Uterus (tissue), 4 donors: ENCODE measurements around the gene TSGA10. TPM values are rescaled to one million over a fixed set of nuclear protein-coding genes. Genes with fewer than 3 reads are reported as not detected.
A peak's percentile ranks its signal among the peaks of the same experiment; 100 is the strongest.
"Not testable (repeated sequence)": the region's sequence is repeated elsewhere in the genome, so short reads cannot be mapped to it uniquely, and the experiment has no call there.

Source experiments
- DNase-seq, 2 donors: peaks; one replicate each; pipeline ENCODE4 v3.0.0-alpha.2; 2019 to 2020
- H3K27ac ChIP-seq, 2 donors: fragments of 200-600 bp; sonication (generic); 1 replicate in 1 of 2; 2 replicates in 1 of 2; pipeline ENCODE4 v1.5.1; 2016 to 2018
- H3K27me3 ChIP-seq, 2 donors: fragments of 200-600 bp; sonication (generic); one replicate each; pipeline ENCODE4 v1.5.1; 2018 to 2019; ENCODE audit warnings: control low read depth in 1 of 2
- H3K36me3 ChIP-seq, 2 donors: fragments of 200-600 bp; sonication (generic); one replicate each; pipeline ENCODE4 v1.5.1; 2019; ENCODE audit warnings: control low read depth in 1 of 2
- H3K4me1 ChIP-seq, 2 donors: fragments of 200-600 bp; sonication (generic); one replicate each; pipeline ENCODE4 v1.5.1; 2018 to 2019; ENCODE audit warnings: control low read depth in 1 of 2
- H3K4me3 ChIP-seq, 2 donors: fragments of 200-600 bp; sonication (generic); 1 replicate in 1 of 2; 2 replicates in 1 of 2; pipeline ENCODE4 v1.5.1; 2018 to 2019; ENCODE audit warnings: mild to moderate bottlenecking in 1 of 2
- H3K9me3 ChIP-seq, 2 donors: fragments of 200-600 bp; sonication (generic); one replicate each; pipeline ENCODE4 v1.5.1; 2019; ENCODE audit warnings: control low read depth in 1 of 2
- POLR2A ChIP-seq, 2 donors: fragments of 450-650 bp; IDR thresholded peaks; one replicate each; pipeline ENCODE4 v1.6.1; 2016; ENCODE audit warnings: antibody characterized with exemption in 2 of 2, mild to moderate bottlenecking in 1 of 2, moderate library complexity in 1 of 2
- intact Hi-C: fragments of 100-400 bp; cut with DNase I; formaldehyde crosslinking; loops from one replicate; pipeline ENCODE4 v1.15.1; 2023; ENCODE audit warnings: low total_unique reads
- total RNA-seq, 4 donors: library from RNA; depleted of rRNA in 3 of 4; stranded (reverse); fragments of >200 nt in 3 of 4; gene quantifications; one replicate each; pipeline versions ENCODE4 v1.1.0 to v1.2.4, GENCODE V29; 2014 to 2023
- TF ChIP-seq, protein P1 (sequence below), 4 experiments: fragments of 200-600 bp in 2 of 4; fragments of 450-650 bp in 2 of 4; sonication (generic) in 2 of 4; IDR thresholded peaks; one replicate each; pipeline ENCODE4 v1.5.1; 2016 to 2019; ENCODE audit warnings: antibody characterized with exemption in 4 of 4, mild to moderate bottlenecking in 2 of 4, moderate library complexity in 1 of 4
- donor health status: DM: yes; HTN: yes; CAD: no.

Gene TSGA10, protein sequence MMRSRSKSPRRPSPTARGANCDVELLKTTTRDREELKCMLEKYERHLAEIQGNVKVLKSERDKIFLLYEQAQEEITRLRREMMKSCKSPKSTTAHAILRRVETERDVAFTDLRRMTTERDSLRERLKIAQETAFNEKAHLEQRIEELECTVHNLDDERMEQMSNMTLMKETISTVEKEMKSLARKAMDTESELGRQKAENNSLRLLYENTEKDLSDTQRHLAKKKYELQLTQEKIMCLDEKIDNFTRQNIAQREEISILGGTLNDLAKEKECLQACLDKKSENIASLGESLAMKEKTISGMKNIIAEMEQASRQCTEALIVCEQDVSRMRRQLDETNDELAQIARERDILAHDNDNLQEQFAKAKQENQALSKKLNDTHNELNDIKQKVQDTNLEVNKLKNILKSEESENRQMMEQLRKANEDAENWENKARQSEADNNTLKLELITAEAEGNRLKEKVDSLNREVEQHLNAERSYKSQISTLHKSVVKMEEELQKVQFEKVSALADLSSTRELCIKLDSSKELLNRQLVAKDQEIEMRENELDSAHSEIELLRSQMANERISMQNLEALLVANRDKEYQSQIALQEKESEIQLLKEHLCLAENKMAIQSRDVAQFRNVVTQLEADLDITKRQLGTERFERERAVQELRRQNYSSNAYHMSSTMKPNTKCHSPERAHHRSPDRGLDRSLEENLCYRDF
- total RNA-seq = 10 to 100 TPM in 3 of 4 donors, 1 to 10 TPM in 1; 5.9 to 22.5 (median 16.2) TPM

GRCh38 chr2:99154643-99155536 lies at the start of gene TSGA10, which contains the start of gene LIPT1:
TSGA10 (minus strand) TSS chr2:99154942; CDS start chr2:99109439, 45,503 bp downstream.
LIPT1 (plus strand) TSS chr2:99154967; CDS start chr2:99161958, 6,991 bp downstream.
- DNase-seq = peak; percentile 93 to 94
- TF ChIP-seq, protein P1, sequence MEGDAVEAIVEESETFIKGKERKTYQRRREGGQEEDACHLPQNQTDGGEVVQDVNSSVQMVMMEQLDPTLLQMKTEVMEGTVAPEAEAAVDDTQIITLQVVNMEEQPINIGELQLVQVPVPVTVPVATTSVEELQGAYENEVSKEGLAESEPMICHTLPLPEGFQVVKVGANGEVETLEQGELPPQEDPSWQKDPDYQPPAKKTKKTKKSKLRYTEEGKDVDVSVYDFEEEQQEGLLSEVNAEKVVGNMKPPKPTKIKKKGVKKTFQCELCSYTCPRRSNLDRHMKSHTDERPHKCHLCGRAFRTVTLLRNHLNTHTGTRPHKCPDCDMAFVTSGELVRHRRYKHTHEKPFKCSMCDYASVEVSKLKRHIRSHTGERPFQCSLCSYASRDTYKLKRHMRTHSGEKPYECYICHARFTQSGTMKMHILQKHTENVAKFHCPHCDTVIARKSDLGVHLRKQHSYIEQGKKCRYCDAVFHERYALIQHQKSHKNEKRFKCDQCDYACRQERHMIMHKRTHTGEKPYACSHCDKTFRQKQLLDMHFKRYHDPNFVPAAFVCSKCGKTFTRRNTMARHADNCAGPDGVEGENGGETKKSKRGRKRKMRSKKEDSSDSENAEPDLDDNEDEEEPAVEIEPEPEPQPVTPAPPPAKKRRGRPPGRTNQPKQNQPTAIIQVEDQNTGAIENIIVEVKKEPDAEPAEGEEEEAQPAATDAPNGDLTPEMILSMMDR (IDR thresholded peaks at IDR 0.05) = peak in 1 of 4 experiments; percentile 5
- TF ChIP-seq POLR2A (IDR thresholded peaks at IDR 0.05) = peak; percentile 74 to 91
- Histone ChIP-seq H3K9me3 (no peaks in the 10 kb centered on the region), H3K27me3 (no peaks in the 10 kb centered on the region), H3K4me3 (peak within 1 kb of the TSS; percentile 58 to 80), H3K36me3 (no peaks in the 10 kb centered on the region), H3K27ac (peak within 1 kb of the TSS; percentile 88 to 93), H3K4me1 (no peaks in the 10 kb centered on the region)
- intact Hi-C loops = no loop called here

DNA sequence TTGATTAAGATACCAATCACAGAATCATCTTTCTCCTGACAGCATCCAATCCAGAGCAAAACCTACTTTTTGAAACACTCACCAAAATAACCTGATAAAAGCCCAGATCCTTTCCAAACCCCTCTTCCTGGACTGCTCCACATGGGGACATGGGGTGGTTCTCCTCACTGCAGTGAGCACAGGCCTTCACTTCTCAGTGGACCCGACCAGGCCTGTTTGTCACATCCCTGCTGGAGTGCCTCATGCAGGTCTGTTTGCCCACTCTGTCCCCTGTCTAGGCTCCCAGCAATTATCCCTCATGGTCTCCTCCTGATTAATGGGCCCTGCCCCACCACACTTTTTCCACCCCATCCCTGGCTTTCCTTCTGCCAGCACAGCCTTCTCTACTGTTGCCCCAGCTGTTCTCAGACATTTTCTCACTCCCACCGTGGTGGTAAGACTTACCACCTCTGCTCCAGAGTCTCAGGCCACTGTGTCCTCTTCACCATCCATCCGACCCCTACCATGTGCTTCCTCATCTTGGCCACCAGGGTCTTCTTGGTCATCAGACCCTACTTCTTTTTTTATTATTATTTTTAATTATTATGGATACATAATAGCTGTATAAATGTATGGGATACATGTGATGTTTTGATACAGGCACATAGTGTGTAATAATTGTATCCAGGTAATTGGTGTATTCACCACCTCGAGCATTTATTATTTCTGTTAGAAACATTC lies 47.4 kb upstream of the TSGA10 start:
- Histone ChIP-seq H3K36me3 (no peaks in the 10 kb centered on the region), H3K27ac (no peak overlapping the region), H3K4me1 (no peaks in the 10 kb centered on the region), H3K9me3 (no peaks in the 10 kb centered on the region), H3K27me3 (no peaks in the 10 kb centered on the region), H3K4me3 (no peak overlapping the region)
- intact Hi-C loops = no loop called here
- DNase-seq = no peak
- TF ChIP-seq, protein P1 (IDR thresholded peaks at IDR 0.05) = no peak
- TF ChIP-seq POLR2A (IDR thresholded peaks at IDR 0.05) = no peak

DNA sequence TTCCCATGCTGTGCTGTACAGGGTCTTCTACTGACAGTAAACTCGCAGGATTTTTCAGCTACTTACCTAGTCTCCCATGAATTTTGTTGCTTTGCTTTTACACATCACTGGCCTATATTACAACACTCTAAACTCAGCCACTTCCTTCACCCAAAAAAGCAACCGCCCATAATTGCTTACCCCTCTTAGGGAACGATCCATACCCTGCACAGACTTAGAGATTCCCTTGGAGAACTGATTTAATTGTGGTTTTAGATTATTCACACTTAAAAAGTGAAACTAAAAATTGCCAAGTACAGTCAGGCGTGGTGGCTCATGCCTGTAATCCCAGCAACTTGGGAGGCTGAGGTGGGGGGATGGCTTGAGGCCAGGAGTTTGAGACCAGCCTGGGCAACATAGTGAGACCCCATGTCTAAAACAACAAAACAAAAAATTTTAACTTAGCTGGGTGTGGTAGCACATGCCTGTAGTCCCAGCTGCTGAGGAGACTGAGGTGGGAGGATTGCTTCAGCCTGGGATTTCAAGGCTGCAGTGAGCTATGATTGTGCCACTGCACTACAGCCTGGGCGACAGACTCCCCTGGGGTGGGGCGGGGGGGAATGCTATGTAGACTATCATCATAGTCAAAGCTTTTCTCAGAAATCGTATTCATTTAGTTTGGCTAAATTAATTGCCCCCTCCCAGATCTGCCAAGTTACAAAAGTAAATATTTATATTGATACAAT lies 45.5 kb upstream of the TSGA10 start:
- TF ChIP-seq, protein P1 (IDR thresholded peaks at IDR 0.05) = no peak
- no peak for TF ChIP-seq POLR2A (IDR thresholded peaks at IDR 0.05)
- no peaks in the 10 kb centered on the region for H3K27me3 ChIP-seq
- H3K27ac ChIP-seq = no peak overlapping the region
- H3K4me1 ChIP-seq = no peaks in the 10 kb centered on the region
- H3K4me3 ChIP-seq = no peak overlapping the region
- H3K36me3 ChIP-seq = no peaks in the 10 kb centered on the region
- no peaks in the 10 kb centered on the region for H3K9me3 ChIP-seq
- DNase-seq = no peak
- intact Hi-C loops = no loop called here

DNA sequence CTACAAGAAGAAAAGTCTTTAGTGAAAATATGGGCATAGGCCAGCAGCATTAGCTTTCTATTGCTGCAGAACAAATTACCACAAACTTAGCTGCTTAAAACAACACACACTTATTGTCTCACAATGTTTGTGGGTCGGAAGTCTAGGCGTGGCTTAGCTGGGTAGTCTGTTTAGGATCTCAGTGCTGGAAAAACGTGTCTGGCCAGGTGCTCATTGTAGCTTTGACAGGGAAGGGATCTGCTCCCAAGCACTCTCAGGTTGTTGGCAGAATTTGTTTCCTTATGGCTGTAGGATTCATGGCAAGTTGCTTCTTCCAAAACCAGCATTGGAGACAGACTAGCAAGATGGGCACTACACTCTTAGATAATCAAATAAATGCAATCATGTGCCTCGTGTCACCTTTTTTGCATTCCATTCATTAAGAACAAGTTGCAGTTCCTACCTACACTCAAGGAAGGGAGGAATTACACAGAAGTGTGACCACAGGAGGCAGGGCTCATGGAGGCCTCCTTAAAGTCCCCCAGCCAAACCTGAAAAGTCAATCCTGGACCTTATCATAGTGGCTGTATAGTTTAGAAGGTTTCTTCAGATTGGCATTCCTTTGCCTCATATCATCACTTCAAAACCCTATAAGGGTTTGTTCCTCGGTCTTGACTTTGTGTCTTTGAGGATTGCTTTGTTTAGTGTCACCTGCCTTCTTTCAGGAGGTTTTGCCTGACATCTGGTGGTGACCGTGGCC lies 43.5 kb upstream of the TSGA10 start:
- DNase-seq = no peak
- no peaks in the 10 kb centered on the region for H3K9me3 ChIP-seq
- intact Hi-C loops = no loop called here
- H3K36me3 ChIP-seq = no peaks in the 10 kb centered on the region
- TF ChIP-seq, protein P1 (IDR thresholded peaks at IDR 0.05) = no peak
- TF ChIP-seq POLR2A (IDR thresholded peaks at IDR 0.05) = no peak
- H3K4me1 ChIP-seq = no peaks in the 10 kb centered on the region
- H3K4me3 ChIP-seq = no peak overlapping the region
- H3K27ac ChIP-seq = no peak overlapping the region
- H3K27me3 ChIP-seq = no peaks in the 10 kb centered on the region

DNA sequence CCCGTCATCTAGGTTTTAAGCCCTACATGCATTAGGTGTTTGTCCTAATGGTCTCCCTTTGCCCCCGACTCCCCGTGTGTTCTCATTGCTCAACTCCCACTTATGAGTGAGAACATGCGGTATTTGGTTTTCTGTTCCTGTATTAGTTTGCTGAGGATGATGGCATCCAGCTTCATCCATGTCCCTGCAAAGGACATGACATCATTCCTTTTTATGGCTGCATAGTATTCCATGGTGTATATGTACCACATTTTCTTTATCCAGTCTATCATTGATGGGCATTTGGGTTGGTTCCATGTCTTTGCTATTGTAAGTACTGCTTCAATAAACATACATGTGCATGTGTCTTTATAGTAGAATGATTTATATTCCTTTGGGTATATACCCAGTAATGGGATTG lies 37.6 kb upstream of the TSGA10 start:
- H3K27ac ChIP-seq, H3K4me3 ChIP-seq, H3K36me3 ChIP-seq, DNase-seq, H3K9me3 ChIP-seq, intact Hi-C loops, H3K27me3 ChIP-seq, H3K4me1 ChIP-seq: not testable (repeated sequence)
